Uterus (tissue), 2 donors: ENCODE results near the gene FXYD2.

Experiments used
- POLR2A ChIP-seq, 2 donors: fragments of 450-650 bp; IDR thresholded peaks; one replicate each; pipeline ENCODE4 v1.6.1; 2016; ENCODE audit warnings: antibody characterized with exemption in 2 of 2, mild to moderate bottlenecking in 1 of 2, moderate library complexity in 1 of 2
- TF ChIP-seq, protein P1 (sequence below), 4 experiments: fragments of 200-600 bp in 2 of 4; fragments of 450-650 bp in 2 of 4; sonication (generic) in 2 of 4; IDR thresholded peaks; one replicate each; pipeline ENCODE4 v1.5.1; 2016 to 2019; ENCODE audit warnings: antibody characterized with exemption in 4 of 4, mild to moderate bottlenecking in 2 of 4, moderate library complexity in 1 of 4

DNA sequence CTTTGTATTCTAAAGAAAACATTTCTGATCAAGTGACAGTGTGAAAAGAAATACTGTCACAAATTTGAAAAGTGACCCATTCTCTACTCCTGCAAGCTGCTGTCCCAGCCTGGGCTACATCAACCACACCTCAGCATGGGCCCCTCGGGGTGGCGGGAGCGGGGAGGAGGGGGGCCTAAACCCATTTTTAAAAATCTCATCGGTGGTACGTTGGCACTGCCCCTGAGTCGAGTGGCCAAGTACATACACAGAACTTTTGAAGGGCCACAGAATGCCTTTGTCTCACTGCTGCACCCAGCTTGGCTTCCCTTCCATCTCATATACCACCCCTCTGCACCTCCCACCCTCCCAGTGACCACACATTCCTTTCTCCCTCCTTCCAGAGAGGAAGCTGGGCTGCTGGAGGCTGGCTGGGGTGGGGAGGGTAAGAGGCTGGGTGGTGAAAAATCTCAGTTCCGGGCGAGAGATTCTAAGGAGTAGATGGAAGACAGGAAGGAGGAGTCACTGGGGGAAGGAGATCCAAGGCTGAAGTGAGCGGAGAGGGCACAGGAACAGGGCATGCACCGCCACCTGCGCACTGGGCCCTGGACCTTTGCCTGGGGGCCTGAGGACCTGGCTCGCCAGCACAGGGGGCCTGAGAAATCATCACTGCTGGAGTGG is 30.8 kb upstream of the FXYD2 start:
- TF ChIP-seq, protein P1, sequence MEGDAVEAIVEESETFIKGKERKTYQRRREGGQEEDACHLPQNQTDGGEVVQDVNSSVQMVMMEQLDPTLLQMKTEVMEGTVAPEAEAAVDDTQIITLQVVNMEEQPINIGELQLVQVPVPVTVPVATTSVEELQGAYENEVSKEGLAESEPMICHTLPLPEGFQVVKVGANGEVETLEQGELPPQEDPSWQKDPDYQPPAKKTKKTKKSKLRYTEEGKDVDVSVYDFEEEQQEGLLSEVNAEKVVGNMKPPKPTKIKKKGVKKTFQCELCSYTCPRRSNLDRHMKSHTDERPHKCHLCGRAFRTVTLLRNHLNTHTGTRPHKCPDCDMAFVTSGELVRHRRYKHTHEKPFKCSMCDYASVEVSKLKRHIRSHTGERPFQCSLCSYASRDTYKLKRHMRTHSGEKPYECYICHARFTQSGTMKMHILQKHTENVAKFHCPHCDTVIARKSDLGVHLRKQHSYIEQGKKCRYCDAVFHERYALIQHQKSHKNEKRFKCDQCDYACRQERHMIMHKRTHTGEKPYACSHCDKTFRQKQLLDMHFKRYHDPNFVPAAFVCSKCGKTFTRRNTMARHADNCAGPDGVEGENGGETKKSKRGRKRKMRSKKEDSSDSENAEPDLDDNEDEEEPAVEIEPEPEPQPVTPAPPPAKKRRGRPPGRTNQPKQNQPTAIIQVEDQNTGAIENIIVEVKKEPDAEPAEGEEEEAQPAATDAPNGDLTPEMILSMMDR (IDR thresholded peaks at IDR 0.05): no peak
- no peak for TF ChIP-seq POLR2A (IDR thresholded peaks at IDR 0.05)
